GM12878 (cell line): ENCODE measurements around the gene ZXDC. TPM values are rescaled to one million over a fixed set of nuclear protein-coding genes. Genes with fewer than 3 reads are reported as not detected.

Experiments used
- ATAC-seq: fragments of 200-7000 bp; cut with Tn5 transposase; 3 replicates; pipeline ENCODE4 v1.9.1; 2020; ENCODE audit warnings: mild to moderate bottlenecking, moderate library complexity
- BruUV-seq: library from RNA; stranded (reverse); fragments of 400-500 nt; replicated peaks from 2 replicates; lab custom pipeline; 2021; lab: Mats Ljungman, UMichigan
- CTCF ChIA-PET: fragments of 300-600 bp; sonication (Branson Sonifier 250); formaldehyde crosslinking; extraction: SDS; loops from one replicate; lab custom pipeline; 2021; ENCODE audit warnings: inconsistent platforms; lab: Yijun Ruan, JAX
- POLR2A ChIA-PET: fragments of 350-600 bp; formaldehyde crosslinking; extraction: SDS; loops from one replicate; lab custom pipeline; 2021; ENCODE audit warnings: inconsistent platforms; lab: Charles Lee
- RAD21 ChIA-PET: fragments of 300-600 bp; sonication (Branson Sonifier 250); formaldehyde crosslinking; loops from one replicate; lab custom pipeline; 2023; ENCODE audit warnings: antibody characterized with exemption; ENCODE audit not compliant: unreplicated experiment; lab: Charles Lee
- SMC1A ChIA-PET: fragments of 300-600 bp; sonication (Branson Sonifier 250); formaldehyde crosslinking; loops from one replicate; lab custom pipeline; 2023; ENCODE audit not compliant: unreplicated experiment, uncharacterized antibody; lab: Charles Lee
- DNase-seq: peaks from one replicate; pipeline ENCODE4 v3.0.0-alpha.2; 2011; ENCODE audit warnings: low read depth, low spot score
- FAIRE-seq: peaks from 3 replicates; lab custom pipeline; 2011; peaks lifted over from hg19 to GRCh38; lab: Jason Lieb, UNC
- H2AFZ ChIP-seq: 2 replicates; pipeline ENCODE4 v1.6.0; 2011; ENCODE audit warnings: low read depth, low read length, control low read depth; ENCODE audit not compliant: control insufficient read depth
- H3K27ac ChIP-seq: 2 replicates; pipeline ENCODE4 v1.5.1; 2011; ENCODE audit warnings: control low read depth; ENCODE audit not compliant: control insufficient read depth, insufficient read depth
- H3K27me3 ChIP-seq, 2 experiments: replicated peaks in 1 of 2; 2 replicates each; pipeline versions ENCODE4 v1.6.0 to v1.6.1; 2011; ENCODE audit warnings: low read length in 1 of 2; ENCODE audit not compliant: control insufficient read depth in 2 of 2, insufficient read depth in 2 of 2
- H3K36me3 ChIP-seq, 2 experiments: 2 replicates each; pipeline ENCODE4 v1.5.1; 2011; ENCODE audit warnings: low read length in 1 of 2; ENCODE audit not compliant: control insufficient read depth in 2 of 2, insufficient read depth in 2 of 2
- H3K4me1 ChIP-seq: 2 replicates; pipeline ENCODE4 v1.6.1; 2011; ENCODE audit warnings: mild to moderate bottlenecking, low read length, moderate library complexity, mixed read lengths; ENCODE audit not compliant: control insufficient read depth, insufficient read depth
- H3K4me2 ChIP-seq: 2 replicates; pipeline ENCODE4 v1.6.0; 2011; ENCODE audit warnings: control low read depth; ENCODE audit not compliant: control insufficient read depth, insufficient read depth
- H3K4me3 ChIP-seq: fragments of 200-600 bp; sonication (generic); 2 replicates; pipeline ENCODE4 v1.5.1; 2016
- H3K79me2 ChIP-seq: 2 replicates; pipeline ENCODE4 v1.6.0; 2011; ENCODE audit warnings: low read length; ENCODE audit not compliant: control insufficient read depth, insufficient read depth
- H3K9ac ChIP-seq: 2 replicates; pipeline ENCODE4 v1.8.0; 2011; ENCODE audit warnings: low read length, control low read depth, mixed read lengths; ENCODE audit not compliant: control insufficient read depth, insufficient read depth
- H3K9me3 ChIP-seq: replicated peaks from 3 replicates; pipeline ENCODE4 v1.5.1; 2011; ENCODE audit warnings: mild to moderate bottlenecking, low read length; ENCODE audit not compliant: control insufficient read depth, insufficient read depth
- H4K20me1 ChIP-seq: 2 replicates; pipeline ENCODE4 v1.6.0; 2011; ENCODE audit not compliant: control insufficient read depth, insufficient read depth
- CBFB ChIP-seq: IDR thresholded peaks from 2 replicates; pipeline ENCODE4 v1.6.1; 2016; ENCODE audit warnings: antibody characterized with exemption, low read depth
- MEF2A ChIP-seq: IDR thresholded peaks from 2 replicates; pipeline ENCODE4 v1.6.1; 2011; ENCODE audit warnings: low read depth, mild to moderate bottlenecking, low read length, moderate library complexity; ENCODE audit not compliant: insufficient read depth
- NR2C1 ChIP-seq: fragments of 450-650 bp; IDR thresholded peaks from 2 replicates; pipeline ENCODE4 v1.6.1; 2017; ENCODE audit warnings: antibody characterized with exemption, mild to moderate bottlenecking, moderate library complexity
- SPI1 ChIP-seq: IDR thresholded peaks from 2 replicates; pipeline ENCODE4 v1.6.1; 2011; ENCODE audit warnings: low read depth, mild to moderate bottlenecking, low read length, moderate library complexity, borderline replicate concordance; ENCODE audit not compliant: insufficient read depth
- WGBS: methylation state at CpG from one replicate; pipeline ENCODE4 v1.1.6; 2016; ENCODE audit warnings: low lambda C conversion rate; ENCODE audit not compliant: insufficient replicate concordance, insufficient coverage; ENCODE audit errors: missing lambda C conversion rate; 5-methylcytosine and 5-hydroxymethylcytosine counted together
- in situ Hi-C: fragments of 300-500 bp; cut with MboI; formaldehyde crosslinking; loops from 9 replicates; pipeline ENCODE4 v1.14.3; 2018; ENCODE audit warnings: mixed read lengths
- intact Hi-C: fragments of 100-400 bp; cut with micrococcal nuclease; formaldehyde crosslinking; loops from one replicate; pipeline ENCODE4 v1.14.2; 2022; ENCODE audit not compliant: unreplicated experiment
- polyA plus RNA-seq, 11 experiments: library from polyadenylated mRNA; depleted of rRNA in 4 of 11; unstranded in 6 of 11; stranded (reverse) in 5 of 11; fragments of >200 nt; fragmentation: Nextera tagmentation in 4 of 11; fragmentation: Illumina TruSeq in 1 of 11; extraction: Ambion mirVana in 4 of 11; extraction: Trizol in 1 of 11; gene quantifications; 1 replicate in 1 of 11; 2 replicates in 10 of 11; pipeline versions ENCODE4 v1.2.1 to v1.2.3, GENCODE V29; 2011 to 2016; ENCODE audit warnings: inconsistent platforms in 2 of 11, missing spikeins in 2 of 11, low read depth in 1 of 11
- total RNA-seq, 4 experiments: library from RNA; depleted of rRNA in 3 of 4; stranded (reverse); fragments of >200 nt in 3 of 4; fragmentation: Illumina TruSeq in 1 of 4; extraction: Trizol in 1 of 4; gene quantifications; 2 replicates each; pipeline versions ENCODE4 v1.2.1 to v1.2.3, GENCODE V29; 2013 to 2021
- TF ChIP-seq, protein P1 (sequence below): fragments of 450-650 bp; IDR thresholded peaks from 2 replicates; pipeline ENCODE4 v1.6.1; 2017; ENCODE audit warnings: antibody characterized with exemption, mild to moderate bottlenecking, moderate library complexity
- TF ChIP-seq, protein P2 (sequence below): IDR thresholded peaks from 2 replicates; pipeline ENCODE4 v1.6.1; 2012; ENCODE audit warnings: improper control_type of control experiment, low read depth, low read length; ENCODE audit not compliant: insufficient replicate concordance
- TF ChIP-seq, protein P3 (sequence below): fragments of 450-650 bp; IDR thresholded peaks from 2 replicates; pipeline ENCODE4 v1.6.1; 2016; ENCODE audit warnings: mild to moderate bottlenecking, moderate library complexity, borderline replicate concordance

The ZXDC gene
- total and polyA plus RNA-seq, 10 of the 15 experiments (the other 5 are each of a cell fraction or from before 2014, with no cell fraction given) = 0.72 to 15.3 (median 8.5) TPM

DNA sequence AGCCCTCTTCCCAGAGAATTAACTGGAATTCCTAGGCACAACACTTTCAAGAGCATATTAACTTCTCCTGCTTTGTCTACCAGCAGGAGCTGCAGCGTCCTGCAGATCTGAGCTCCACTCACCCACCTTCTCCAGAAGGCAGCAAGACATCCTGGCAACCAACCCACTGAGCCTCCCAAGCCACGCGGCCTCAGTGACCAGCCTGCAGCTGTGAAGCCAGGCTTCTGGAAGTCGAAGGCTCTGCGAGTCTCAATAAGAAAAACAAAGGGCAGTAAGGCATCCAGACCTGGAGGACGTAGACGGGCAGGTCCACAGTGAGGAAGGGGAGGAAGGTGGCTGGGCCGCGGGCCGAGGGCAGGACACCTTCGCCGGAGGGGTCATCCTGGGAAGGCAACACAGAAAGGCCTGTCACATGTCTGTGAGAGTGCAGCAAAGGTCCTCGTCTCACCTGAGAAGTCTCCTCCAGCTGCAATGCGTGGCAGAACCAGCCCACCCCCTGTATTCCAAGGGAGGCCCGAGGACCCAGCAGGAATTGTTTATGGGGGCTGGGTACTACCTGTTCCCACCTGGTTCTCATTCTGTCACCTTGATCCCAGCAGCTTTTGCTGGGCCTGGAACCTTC, 36.2 kb downstream of the ZXDC start:
- Histone ChIP-seq H3K79me2 (no peaks in the 10 kb centered on the region), H2AFZ (no peak overlapping the region), H3K36me3 (peaks cover 0 to 3% of the 10 kb centered on the region in 2 experiments; a peak in 3 of 4 replicates), H3K4me1 (no peaks in the 10 kb centered on the region), H3K4me3 (no peak overlapping the region), H3K9me3 (no peaks in the 10 kb centered on the region), H3K4me2 (no peak overlapping the region), H3K27me3 (no peaks in the 10 kb centered on the region), H3K27ac (no peak overlapping the region), H4K20me1 (no peaks in the 10 kb centered on the region), H3K9ac (no peak overlapping the region)
- intact Hi-C loops = no loop called here
- ChIA-PET SMC1A (no interaction called here), CTCF (interaction anchor here (0.5 to 1.1 kb wide), 2 partner anchors 32 to 241 kb away, joined by 3 to 4 read pairs; no protein-coding TSS in a partner anchor), POLR2A (interaction anchor here (0.5 to 1.2 kb wide), 2 partner anchors 9 to 1617 kb away, joined by 3 to 4 read pairs; no protein-coding TSS in a partner anchor), RAD21 (no interaction called here)
- DNase-seq (no peak), ATAC-seq (no peak), FAIRE-seq (no peak)
- in situ Hi-C loops = no loop called here
- TF ChIP-seq, protein P1, sequence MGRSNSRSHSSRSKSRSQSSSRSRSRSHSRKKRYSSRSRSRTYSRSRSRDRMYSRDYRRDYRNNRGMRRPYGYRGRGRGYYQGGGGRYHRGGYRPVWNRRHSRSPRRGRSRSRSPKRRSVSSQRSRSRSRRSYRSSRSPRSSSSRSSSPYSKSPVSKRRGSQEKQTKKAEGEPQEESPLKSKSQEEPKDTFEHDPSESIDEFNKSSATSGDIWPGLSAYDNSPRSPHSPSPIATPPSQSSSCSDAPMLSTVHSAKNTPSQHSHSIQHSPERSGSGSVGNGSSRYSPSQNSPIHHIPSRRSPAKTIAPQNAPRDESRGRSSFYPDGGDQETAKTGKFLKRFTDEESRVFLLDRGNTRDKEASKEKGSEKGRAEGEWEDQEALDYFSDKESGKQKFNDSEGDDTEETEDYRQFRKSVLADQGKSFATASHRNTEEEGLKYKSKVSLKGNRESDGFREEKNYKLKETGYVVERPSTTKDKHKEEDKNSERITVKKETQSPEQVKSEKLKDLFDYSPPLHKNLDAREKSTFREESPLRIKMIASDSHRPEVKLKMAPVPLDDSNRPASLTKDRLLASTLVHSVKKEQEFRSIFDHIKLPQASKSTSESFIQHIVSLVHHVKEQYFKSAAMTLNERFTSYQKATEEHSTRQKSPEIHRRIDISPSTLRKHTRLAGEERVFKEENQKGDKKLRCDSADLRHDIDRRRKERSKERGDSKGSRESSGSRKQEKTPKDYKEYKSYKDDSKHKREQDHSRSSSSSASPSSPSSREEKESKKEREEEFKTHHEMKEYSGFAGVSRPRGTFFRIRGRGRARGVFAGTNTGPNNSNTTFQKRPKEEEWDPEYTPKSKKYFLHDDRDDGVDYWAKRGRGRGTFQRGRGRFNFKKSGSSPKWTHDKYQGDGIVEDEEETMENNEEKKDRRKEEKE = no peak
- TF ChIP-seq MEF2A (no peak), SPI1 (no peak), NR2C1 (no peak), CBFB (no peak)
- TF ChIP-seq, protein P2, sequence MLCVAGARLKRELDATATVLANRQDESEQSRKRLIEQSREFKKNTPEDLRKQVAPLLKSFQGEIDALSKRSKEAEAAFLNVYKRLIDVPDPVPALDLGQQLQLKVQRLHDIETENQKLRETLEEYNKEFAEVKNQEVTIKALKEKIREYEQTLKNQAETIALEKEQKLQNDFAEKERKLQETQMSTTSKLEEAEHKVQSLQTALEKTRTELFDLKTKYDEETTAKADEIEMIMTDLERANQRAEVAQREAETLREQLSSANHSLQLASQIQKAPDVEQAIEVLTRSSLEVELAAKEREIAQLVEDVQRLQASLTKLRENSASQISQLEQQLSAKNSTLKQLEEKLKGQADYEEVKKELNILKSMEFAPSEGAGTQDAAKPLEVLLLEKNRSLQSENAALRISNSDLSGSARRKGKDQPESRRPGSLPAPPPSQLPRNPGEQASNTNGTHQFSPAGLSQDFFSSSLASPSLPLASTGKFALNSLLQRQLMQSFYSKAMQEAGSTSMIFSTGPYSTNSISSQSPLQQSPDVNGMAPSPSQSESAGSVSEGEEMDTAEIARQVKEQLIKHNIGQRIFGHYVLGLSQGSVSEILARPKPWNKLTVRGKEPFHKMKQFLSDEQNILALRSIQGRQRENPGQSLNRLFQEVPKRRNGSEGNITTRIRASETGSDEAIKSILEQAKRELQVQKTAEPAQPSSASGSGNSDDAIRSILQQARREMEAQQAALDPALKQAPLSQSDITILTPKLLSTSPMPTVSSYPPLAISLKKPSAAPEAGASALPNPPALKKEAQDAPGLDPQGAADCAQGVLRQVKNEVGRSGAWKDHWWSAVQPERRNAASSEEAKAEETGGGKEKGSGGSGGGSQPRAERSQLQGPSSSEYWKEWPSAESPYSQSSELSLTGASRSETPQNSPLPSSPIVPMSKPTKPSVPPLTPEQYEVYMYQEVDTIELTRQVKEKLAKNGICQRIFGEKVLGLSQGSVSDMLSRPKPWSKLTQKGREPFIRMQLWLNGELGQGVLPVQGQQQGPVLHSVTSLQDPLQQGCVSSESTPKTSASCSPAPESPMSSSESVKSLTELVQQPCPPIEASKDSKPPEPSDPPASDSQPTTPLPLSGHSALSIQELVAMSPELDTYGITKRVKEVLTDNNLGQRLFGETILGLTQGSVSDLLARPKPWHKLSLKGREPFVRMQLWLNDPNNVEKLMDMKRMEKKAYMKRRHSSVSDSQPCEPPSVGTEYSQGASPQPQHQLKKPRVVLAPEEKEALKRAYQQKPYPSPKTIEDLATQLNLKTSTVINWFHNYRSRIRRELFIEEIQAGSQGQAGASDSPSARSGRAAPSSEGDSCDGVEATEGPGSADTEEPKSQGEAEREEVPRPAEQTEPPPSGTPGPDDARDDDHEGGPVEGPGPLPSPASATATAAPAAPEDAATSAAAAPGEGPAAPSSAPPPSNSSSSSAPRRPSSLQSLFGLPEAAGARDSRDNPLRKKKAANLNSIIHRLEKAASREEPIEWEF = no peak
- TF ChIP-seq, protein P3, sequence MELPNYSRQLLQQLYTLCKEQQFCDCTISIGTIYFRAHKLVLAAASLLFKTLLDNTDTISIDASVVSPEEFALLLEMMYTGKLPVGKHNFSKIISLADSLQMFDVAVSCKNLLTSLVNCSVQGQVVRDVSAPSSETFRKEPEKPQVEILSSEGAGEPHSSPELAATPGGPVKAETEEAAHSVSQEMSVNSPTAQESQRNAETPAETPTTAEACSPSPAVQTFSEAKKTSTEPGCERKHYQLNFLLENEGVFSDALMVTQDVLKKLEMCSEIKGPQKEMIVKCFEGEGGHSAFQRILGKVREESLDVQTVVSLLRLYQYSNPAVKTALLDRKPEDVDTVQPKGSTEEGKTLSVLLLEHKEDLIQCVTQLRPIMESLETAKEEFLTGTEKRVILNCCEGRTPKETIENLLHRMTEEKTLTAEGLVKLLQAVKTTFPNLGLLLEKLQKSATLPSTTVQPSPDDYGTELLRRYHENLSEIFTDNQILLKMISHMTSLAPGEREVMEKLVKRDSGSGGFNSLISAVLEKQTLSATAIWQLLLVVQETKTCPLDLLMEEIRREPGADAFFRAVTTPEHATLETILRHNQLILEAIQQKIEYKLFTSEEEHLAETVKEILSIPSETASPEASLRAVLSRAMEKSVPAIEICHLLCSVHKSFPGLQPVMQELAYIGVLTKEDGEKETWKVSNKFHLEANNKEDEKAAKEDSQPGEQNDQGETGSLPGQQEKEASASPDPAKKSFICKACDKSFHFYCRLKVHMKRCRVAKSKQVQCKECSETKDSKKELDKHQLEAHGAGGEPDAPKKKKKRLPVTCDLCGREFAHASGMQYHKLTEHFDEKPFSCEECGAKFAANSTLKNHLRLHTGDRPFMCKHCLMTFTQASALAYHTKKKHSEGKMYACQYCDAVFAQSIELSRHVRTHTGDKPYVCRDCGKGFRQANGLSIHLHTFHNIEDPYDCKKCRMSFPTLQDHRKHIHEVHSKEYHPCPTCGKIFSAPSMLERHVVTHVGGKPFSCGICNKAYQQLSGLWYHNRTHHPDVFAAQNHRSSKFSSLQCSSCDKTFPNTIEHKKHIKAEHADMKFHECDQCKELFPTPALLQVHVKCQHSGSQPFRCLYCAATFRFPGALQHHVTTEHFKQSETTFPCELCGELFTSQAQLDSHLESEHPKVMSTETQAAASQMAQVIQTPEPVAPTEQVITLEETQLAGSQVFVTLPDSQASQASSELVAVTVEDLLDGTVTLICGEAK = no peak
- 95% methylated on average over 15 of the region's 15 CpGs for WGBS
- BruUV-seq = no TSS peak
